IPS DF 4.7 (cell line): ENCODE results near the gene SYNGR1.
"Not testable (repeated sequence)": the region's sequence is repeated elsewhere in the genome, so short reads cannot be mapped to it uniquely, and the experiment has no call there.

Experiments used
- DNase-seq: peaks from one replicate; pipeline ENCODE4 v3.0.0-alpha.2; 2013; ENCODE audit warnings: low spot score; ENCODE audit errors: extremely low read depth

The SYNGR1 gene

GRCh38 chr22:39405346-39406085 is 55.7 kb downstream of the SYNGR1 start:
- no peak for DNase-seq

- DNase-seq, result no peak
Measured at GRCh38 chr22:39408173-39408572, 58.4 kb downstream of the SYNGR1 start.

- no peak for DNase-seq
Measured at GRCh38 chr22:39408807-39409206, 59.0 kb downstream of the SYNGR1 start.

GRCh38 chr22:39409516-39410029 is 59.8 kb downstream of the SYNGR1 start:
- no peak for DNase-seq

- no peak for DNase-seq
Measured at GRCh38 chr22:39410264-39410663, 60.5 kb downstream of the SYNGR1 start.

- DNase-seq, result not testable (repeated sequence)
Measured at GRCh38 chr22:39411828-39412365, 62.1 kb downstream of the SYNGR1 start.

- not testable (repeated sequence) for DNase-seq
Measured at GRCh38 chr22:39413204-39413603, 63.4 kb downstream of the SYNGR1 start.

- DNase-seq, result no peak
Measured at GRCh38 chr22:39414377-39414776, 64.6 kb downstream of the SYNGR1 start.

- no peak for DNase-seq
Measured at GRCh38 chr22:39414886-39415285, 65.1 kb downstream of the SYNGR1 start.

GRCh38 chr22:39415506-39415905 is 65.7 kb downstream of the SYNGR1 start:
- no peak for DNase-seq

- DNase-seq, result no peak
Measured at GRCh38 chr22:39416319-39416718, 66.5 kb downstream of the SYNGR1 start.

GRCh38 chr22:39417641-39418040 is 67.8 kb downstream of the SYNGR1 start:
- DNase-seq, result no peak

GRCh38 chr22:39418696-39419095 is 68.9 kb downstream of the SYNGR1 start:
- DNase-seq, result no peak

GRCh38 chr22:39419096-39419495 is 69.3 kb downstream of the SYNGR1 start:
- no peak for DNase-seq

- DNase-seq, result no peak
Measured at GRCh38 chr22:39419911-39420310, 70.1 kb downstream of the SYNGR1 start.

- DNase-seq, result no peak
Measured at GRCh38 chr22:39421691-39422090, 71.9 kb downstream of the SYNGR1 start.

GRCh38 chr22:39422101-39422500 is 72.3 kb downstream of the SYNGR1 start:
- no peak for DNase-seq

GRCh38 chr22:39422721-39423120 is 72.9 kb downstream of the SYNGR1 start:
- no peak for DNase-seq

GRCh38 chr22:39423976-39424375 is 74.2 kb downstream of the SYNGR1 start:
- no peak for DNase-seq

GRCh38 chr22:39426380-39427043 is 76.7 kb downstream of the SYNGR1 start:
- DNase-seq, result no peak

- DNase-seq, result no peak
Measured at GRCh38 chr22:39427751-39428596, 78.2 kb downstream of the SYNGR1 start.
